ENCODE measurements around the gene ANKEF1. TPM values are rescaled to one million over a fixed set of nuclear protein-coding genes. Genes with fewer than 3 reads are reported as not detected.

The ANKEF1 gene
- total and polyA plus RNA-seq, 8 donors: 1.7 to 10.0 (median 6.6) TPM

GRCh38 chr20:10042086-10042485 lies 7.3 kb downstream of the ANKEF1 start:
- peak in 1 of 4 donors; percentile 24 for ATAC-seq
- Histone ChIP-seq H3K27me3 (no peaks in the 10 kb centered on the region), H3K4me3 (no peak overlapping the region), H3K9me3 (no peaks in the 10 kb centered on the region), H3K27ac (no peak overlapping the region), H3K36me3 (no peaks in the 10 kb centered on the region), H3K4me1 (peaks cover 0 to 19% (median 14%) of the 10 kb centered on the region in 3 donors)
- intact Hi-C loops (cut with DNase I): no loop called here
- WGBS, 2 donors: 50 to 59% methylated on average over 3 of the region's 3 CpGs
- no peak for FAIRE-seq
- no peak for TF ChIP-seq CTCF (IDR thresholded peaks at IDR 0.05)
- no peak for DNase-seq

GRCh38 chr20:10047427-10047826 lies 12.6 kb downstream of the ANKEF1 start:
- H3K9me3 ChIP-seq: no peaks in the 10 kb centered on the region
- 39 to 44% methylated on average over 4 of the region's 4 CpGs for WGBS, 2 donors
- no peaks in the 10 kb centered on the region for H3K4me1 ChIP-seq
- FAIRE-seq (no peak), DNase-seq (no peak), ATAC-seq (peak in 1 of 4 donors; percentile 50)
- H3K27ac ChIP-seq: no peak overlapping the region
- no peaks in the 10 kb centered on the region for H3K36me3 ChIP-seq
- no peaks in the 10 kb centered on the region for H3K27me3 ChIP-seq
- no peak for TF ChIP-seq CTCF (IDR thresholded peaks at IDR 0.05)
- H3K4me3 ChIP-seq: no peak overlapping the region
- intact Hi-C loops (cut with DNase I): no loop called here

DNA sequence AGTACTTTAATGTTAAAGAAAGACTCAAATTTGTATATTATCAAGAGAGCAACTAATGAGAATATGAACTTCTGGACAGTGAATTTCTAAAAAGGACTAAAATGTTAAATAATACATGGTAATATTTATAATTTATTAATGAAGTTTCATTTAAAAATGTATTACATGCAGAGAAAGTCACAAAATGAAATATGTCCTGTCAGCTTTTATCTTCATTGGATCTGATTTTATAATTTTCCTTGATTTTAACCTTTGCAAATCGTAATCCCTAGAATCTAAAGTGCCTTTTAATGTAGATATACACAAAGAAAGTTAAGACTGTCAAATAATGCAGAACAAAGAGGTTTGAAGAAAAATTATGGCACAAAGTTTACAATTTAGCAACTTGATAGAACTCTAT lies 16.4 kb downstream of the ANKEF1 start:
- Histone ChIP-seq H3K9me3 (no peaks in the 10 kb centered on the region), H3K4me3 (no peak overlapping the region), H3K4me1 (no peaks in the 10 kb centered on the region), H3K27me3 (no peaks in the 10 kb centered on the region), H3K27ac (no peak overlapping the region), H3K36me3 (peaks cover 0 to 20% (median 2%) of the 10 kb centered on the region in 3 donors)
- FAIRE-seq (no peak), DNase-seq (no peak), ATAC-seq (no peak)
- intact Hi-C loops (cut with DNase I): no loop called here
- 32 to 93% methylated on average over 1 of the region's 1 CpG for WGBS, 2 donors
- no peak for TF ChIP-seq CTCF (IDR thresholded peaks at IDR 0.05)

- DNase-seq (no peak), FAIRE-seq (no peak), ATAC-seq (no peak)
- TF ChIP-seq CTCF (IDR thresholded peaks at IDR 0.05): no peak
- no peaks in the 10 kb centered on the region for H3K9me3 ChIP-seq
- H3K27me3 ChIP-seq: no peaks in the 10 kb centered on the region
- 16 to 19% methylated on average over 2 of the region's 2 CpGs for WGBS, 2 donors
- H3K27ac ChIP-seq: no peak overlapping the region
- intact Hi-C loops (cut with DNase I): no loop called here
- peaks cover 0 to 17% (median 0%) of the 10 kb centered on the region in 3 donors for H3K36me3 ChIP-seq
- no peak overlapping the region for H3K4me3 ChIP-seq
- H3K4me1 ChIP-seq: no peaks in the 10 kb centered on the region
These were observed 24.2 kb downstream of the ANKEF1 start for GRCh38 chr20:10059006-10059405.

DNA sequence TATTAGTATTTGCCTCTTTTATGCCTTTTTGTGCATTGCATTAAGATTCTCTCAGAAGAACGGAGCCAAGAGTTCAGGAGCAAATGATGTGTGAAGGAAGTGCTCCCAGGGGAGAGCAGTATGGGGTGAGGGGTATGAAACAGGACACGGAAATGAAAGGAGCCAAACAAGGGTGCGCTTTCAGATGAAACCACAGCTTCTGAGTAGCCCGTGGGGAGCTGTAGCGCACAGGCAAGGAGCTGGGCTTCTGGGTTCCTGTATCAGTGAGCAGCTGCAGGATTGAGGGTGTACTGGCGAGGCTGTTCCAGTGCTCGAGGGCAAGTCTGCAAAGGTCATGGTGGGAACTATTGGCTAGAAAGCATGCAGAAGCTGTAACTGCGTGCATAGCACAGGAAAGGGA lies 25.4 kb downstream of the ANKEF1 start:
- no peak overlapping the region for H3K4me3 ChIP-seq
- DNase-seq (no peak), ATAC-seq (peak in 1 of 4 donors; percentile 31), FAIRE-seq (no peak)
- H3K27ac ChIP-seq: no peak overlapping the region
- 85 to 87% methylated on average over 8 of the region's 8 CpGs for WGBS, 2 donors
- H3K27me3 ChIP-seq: no peaks in the 10 kb centered on the region
- peaks cover 0 to 10% (median 0%) of the 10 kb centered on the region in 3 donors for H3K36me3 ChIP-seq
- no peaks in the 10 kb centered on the region for H3K9me3 ChIP-seq
- TF ChIP-seq CTCF (IDR thresholded peaks at IDR 0.05): no peak
- intact Hi-C loops (cut with DNase I): no loop called here
- H3K4me1 ChIP-seq: no peaks in the 10 kb centered on the region

Data from pancreas (tissue), 10 donors.